Measurements from ENCODE around the gene EXOC8. TPM values are rescaled to one million over a fixed set of nuclear protein-coding genes. Genes with fewer than 3 reads are reported as not detected.
A peak's percentile ranks its signal among the peaks of the same experiment; 100 is the strongest.

Gene EXOC8
- total and polyA plus RNA-seq, 12 donors = 2.4 to 21.1 (median 14.1) TPM

- no peak for TF ChIP-seq POLR2A (IDR thresholded peaks at IDR 0.05)
- TF ChIP-seq, protein P1, sequence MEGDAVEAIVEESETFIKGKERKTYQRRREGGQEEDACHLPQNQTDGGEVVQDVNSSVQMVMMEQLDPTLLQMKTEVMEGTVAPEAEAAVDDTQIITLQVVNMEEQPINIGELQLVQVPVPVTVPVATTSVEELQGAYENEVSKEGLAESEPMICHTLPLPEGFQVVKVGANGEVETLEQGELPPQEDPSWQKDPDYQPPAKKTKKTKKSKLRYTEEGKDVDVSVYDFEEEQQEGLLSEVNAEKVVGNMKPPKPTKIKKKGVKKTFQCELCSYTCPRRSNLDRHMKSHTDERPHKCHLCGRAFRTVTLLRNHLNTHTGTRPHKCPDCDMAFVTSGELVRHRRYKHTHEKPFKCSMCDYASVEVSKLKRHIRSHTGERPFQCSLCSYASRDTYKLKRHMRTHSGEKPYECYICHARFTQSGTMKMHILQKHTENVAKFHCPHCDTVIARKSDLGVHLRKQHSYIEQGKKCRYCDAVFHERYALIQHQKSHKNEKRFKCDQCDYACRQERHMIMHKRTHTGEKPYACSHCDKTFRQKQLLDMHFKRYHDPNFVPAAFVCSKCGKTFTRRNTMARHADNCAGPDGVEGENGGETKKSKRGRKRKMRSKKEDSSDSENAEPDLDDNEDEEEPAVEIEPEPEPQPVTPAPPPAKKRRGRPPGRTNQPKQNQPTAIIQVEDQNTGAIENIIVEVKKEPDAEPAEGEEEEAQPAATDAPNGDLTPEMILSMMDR (IDR thresholded peaks at IDR 0.05) = no peak
- H3K4me3 ChIP-seq = no peak overlapping the region
- H3K9me3 ChIP-seq (replicated peaks in 1 of 3) = no peaks in the 10 kb centered on the region
- DNase-seq = no peak
- H3K4me1 ChIP-seq (replicated peaks in 1 of 2) = no peaks in the 10 kb centered on the region
- H3K27me3 ChIP-seq = no peaks in the 10 kb centered on the region
- H3K36me3 ChIP-seq (replicated peaks in 1 of 2) = no peaks in the 10 kb centered on the region
- 75 to 82% (median 77%) methylated on average over 7 of the region's 7 CpGs for WGBS, 4 donors
- H3K27ac ChIP-seq = no peak overlapping the region
- intact Hi-C loops (cut with DNase I) = no loop called here
Measured at GRCh38 chr1:231322880-231323530, 14.6 kb downstream of the EXOC8 start.

GRCh38 chr1:231319080-231319479 lies 18.6 kb downstream of the EXOC8 start:
- no peaks in the 10 kb centered on the region for H3K4me1 ChIP-seq (replicated peaks in 1 of 2)
- intact Hi-C loops (cut with DNase I) = no loop called here
- no peaks in the 10 kb centered on the region for H3K9me3 ChIP-seq (replicated peaks in 1 of 3)
- no peak overlapping the region for H3K4me3 ChIP-seq
- H3K27ac ChIP-seq = no peak overlapping the region
- no peaks in the 10 kb centered on the region for H3K27me3 ChIP-seq
- DNase-seq = no peak
- WGBS, 4 donors = 85 to 90% (median 87%) methylated on average over 9 of the region's 9 CpGs
- TF ChIP-seq POLR2A (IDR thresholded peaks at IDR 0.05) = no peak
- TF ChIP-seq, protein P1 (IDR thresholded peaks at IDR 0.05) = no peak
- no peaks in the 10 kb centered on the region for H3K36me3 ChIP-seq (replicated peaks in 1 of 2)

DNA sequence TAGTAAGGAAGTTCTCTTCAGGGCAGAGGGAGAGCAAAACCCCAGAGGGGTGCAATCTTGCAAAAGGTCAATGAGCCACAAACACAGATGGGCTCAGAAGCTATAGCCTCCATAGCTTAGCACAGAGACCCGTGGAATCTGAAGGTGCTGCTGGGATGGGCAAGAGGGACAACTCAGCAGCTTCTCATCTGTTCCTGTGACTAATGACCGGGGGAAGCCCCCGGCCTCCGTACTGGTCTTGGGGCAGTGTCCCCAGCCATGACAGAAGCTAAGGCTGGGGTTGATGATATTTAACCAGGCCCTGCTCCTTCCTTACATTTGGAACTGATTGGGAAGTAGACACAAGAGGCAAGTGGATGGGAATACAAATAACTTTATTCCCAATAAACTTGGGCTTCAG lies 19.1 kb downstream of the EXOC8 start:
- no peak overlapping the region for H3K4me3 ChIP-seq
- H3K4me1 ChIP-seq (replicated peaks in 1 of 2) = no peaks in the 10 kb centered on the region
- H3K27me3 ChIP-seq = no peaks in the 10 kb centered on the region
- H3K36me3 ChIP-seq (replicated peaks in 1 of 2) = no peaks in the 10 kb centered on the region
- TF ChIP-seq, protein P1 (IDR thresholded peaks at IDR 0.05) = no peak
- TF ChIP-seq POLR2A (IDR thresholded peaks at IDR 0.05) = no peak
- intact Hi-C loops (cut with DNase I) = no loop called here
- peak in 1 of 7 donors; percentile 11 for DNase-seq
- H3K9me3 ChIP-seq (replicated peaks in 1 of 3) = no peaks in the 10 kb centered on the region
- H3K27ac ChIP-seq = no peak overlapping the region
- 83 to 93% (median 89%) methylated on average over 4 of the region's 4 CpGs for WGBS, 4 donors

DNA sequence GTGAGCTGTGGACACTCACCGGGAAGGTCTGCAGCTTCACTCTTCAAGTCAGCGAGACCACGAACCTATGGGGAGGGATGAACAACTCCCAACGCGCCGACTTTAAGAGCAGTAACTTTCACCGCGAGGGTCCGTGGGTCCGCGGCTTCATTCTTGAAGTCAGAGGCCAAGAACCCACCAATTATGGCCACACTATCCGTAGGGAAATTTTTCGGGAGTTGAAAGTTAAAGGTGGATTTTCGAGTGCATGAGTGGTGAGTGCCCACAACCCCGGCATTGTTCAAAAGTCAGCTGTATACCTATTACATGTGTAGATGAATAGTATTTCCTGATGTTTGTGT lies 19.7 kb downstream of the EXOC8 start:
- no peak overlapping the region for H3K4me3 ChIP-seq
- H3K36me3 ChIP-seq (replicated peaks in 1 of 2) = no peaks in the 10 kb centered on the region
- 90 to 95% (median 92%) methylated on average over 15 of the region's 15 CpGs for WGBS, 4 donors
- H3K4me1 ChIP-seq (replicated peaks in 1 of 2) = no peaks in the 10 kb centered on the region
- no peak overlapping the region for H3K27ac ChIP-seq
- H3K9me3 ChIP-seq (replicated peaks in 1 of 3) = no peaks in the 10 kb centered on the region
- peak in 1 of 7 donors; percentile 21 for DNase-seq
- intact Hi-C loops (cut with DNase I) = no loop called here
- TF ChIP-seq, protein P1 (IDR thresholded peaks at IDR 0.05) = no peak
- H3K27me3 ChIP-seq = no peaks in the 10 kb centered on the region
